Mammary epithelial cell (primary cell): ENCODE data around the gene PACSIN2.
A peak's percentile ranks its signal among the peaks of the same experiment; 100 is the strongest.

ENCODE experiments used
- CTCF ChIP-seq, 2 donors: IDR thresholded peaks in 1 of 2; conservative IDR thresholded peaks in 1 of 2; 2 replicates each; pipeline ENCODE4 v1.5.1; 2011 to 2012; ENCODE audit warnings: inconsistent platforms in 2 of 2, low read length in 2 of 2, mild to moderate bottlenecking in 2 of 2, control low read depth in 1 of 2, low read depth in 1 of 2; ENCODE audit not compliant: insufficient read depth in 1 of 2; ENCODE audit errors: extremely low read depth in 1 of 2
- EZH2 ChIP-seq: IDR thresholded peaks from 2 replicates; pipeline ENCODE4 v1.6.1; 2012; ENCODE audit warnings: low read length, inconsistent platforms, borderline replicate concordance

- TF ChIP-seq CTCF (conservative IDR thresholded peaks at IDR 0.05 in 1 of 2, IDR thresholded peaks at IDR 0.05 in 1 of 2; ENCODE audit: extremely low read depth in 1 of 2, insufficient read depth in 1 of 2, low read depth in 1 of 2, low read length in 2 of 2) = peak; percentile 61 to 76
- TF ChIP-seq EZH2 = no peak
These were observed 194.7 kb downstream of the PACSIN2 start for GRCh38 chr22:42820045-42820763.
